WI38 (cell line): ENCODE results near the gene KCNA1.

Experiments used
- H3K4me3 ChIP-seq: 2 replicates; pipeline ENCODE4 v1.5.1; 2011; ENCODE audit warnings: low read depth, mild to moderate bottlenecking, control low read depth, low read length
- TF ChIP-seq, protein P1 (sequence below): IDR thresholded peaks from 2 replicates; pipeline ENCODE4 v1.5.1; 2012; ENCODE audit warnings: low read depth, mild to moderate bottlenecking, control low read depth, low read length

KCNA1 gene

DNA sequence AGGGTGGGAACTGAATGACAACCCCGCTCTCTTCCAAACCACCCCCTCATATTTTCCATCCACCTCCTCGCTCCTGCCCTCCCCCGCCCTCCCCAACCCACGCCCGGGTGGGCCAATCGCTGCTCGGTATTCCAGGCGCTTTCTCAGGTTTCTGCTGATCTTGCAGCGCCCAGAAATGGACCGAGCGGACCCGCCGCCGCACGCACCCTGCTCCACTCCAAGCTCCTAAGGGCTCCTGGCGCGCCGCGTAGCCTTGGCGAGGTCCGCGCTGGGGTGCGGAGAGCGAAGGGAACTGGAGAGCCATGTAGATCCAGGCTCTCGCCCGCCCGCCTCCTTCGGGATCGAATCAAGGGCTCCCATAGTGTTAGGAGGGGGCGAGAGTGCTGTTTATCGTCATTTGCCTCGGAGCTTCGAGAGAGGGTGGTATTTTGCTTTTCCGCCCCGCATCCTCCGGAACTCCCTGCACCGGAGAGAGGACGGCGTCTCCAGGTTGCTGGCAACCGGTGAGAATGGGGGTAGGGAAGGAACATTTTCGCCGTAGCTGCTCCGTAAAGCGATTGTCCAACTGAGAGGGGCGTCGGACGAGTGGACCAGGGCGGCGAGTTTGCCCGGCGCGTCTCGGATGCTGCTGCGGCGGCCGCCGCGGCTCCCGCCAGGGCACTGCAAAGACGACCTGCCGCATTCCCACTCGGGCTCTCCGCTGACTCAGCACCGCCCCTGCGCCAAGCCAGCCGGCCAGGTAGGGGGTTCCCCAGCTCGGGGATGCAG lies at the start of gene KCNA1:
KCNA1 (plus strand) TSS at position 172 of the 768 bp plus-strand sequence. CDS start 1,474 bp downstream, outside the sequence.
- TF ChIP-seq, protein P1, sequence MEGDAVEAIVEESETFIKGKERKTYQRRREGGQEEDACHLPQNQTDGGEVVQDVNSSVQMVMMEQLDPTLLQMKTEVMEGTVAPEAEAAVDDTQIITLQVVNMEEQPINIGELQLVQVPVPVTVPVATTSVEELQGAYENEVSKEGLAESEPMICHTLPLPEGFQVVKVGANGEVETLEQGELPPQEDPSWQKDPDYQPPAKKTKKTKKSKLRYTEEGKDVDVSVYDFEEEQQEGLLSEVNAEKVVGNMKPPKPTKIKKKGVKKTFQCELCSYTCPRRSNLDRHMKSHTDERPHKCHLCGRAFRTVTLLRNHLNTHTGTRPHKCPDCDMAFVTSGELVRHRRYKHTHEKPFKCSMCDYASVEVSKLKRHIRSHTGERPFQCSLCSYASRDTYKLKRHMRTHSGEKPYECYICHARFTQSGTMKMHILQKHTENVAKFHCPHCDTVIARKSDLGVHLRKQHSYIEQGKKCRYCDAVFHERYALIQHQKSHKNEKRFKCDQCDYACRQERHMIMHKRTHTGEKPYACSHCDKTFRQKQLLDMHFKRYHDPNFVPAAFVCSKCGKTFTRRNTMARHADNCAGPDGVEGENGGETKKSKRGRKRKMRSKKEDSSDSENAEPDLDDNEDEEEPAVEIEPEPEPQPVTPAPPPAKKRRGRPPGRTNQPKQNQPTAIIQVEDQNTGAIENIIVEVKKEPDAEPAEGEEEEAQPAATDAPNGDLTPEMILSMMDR, result no peak
- peak within 1 kb of the TSS; percentile 20; the same call in 1 of the 2 replicates for H3K4me3 ChIP-seq

DNA sequence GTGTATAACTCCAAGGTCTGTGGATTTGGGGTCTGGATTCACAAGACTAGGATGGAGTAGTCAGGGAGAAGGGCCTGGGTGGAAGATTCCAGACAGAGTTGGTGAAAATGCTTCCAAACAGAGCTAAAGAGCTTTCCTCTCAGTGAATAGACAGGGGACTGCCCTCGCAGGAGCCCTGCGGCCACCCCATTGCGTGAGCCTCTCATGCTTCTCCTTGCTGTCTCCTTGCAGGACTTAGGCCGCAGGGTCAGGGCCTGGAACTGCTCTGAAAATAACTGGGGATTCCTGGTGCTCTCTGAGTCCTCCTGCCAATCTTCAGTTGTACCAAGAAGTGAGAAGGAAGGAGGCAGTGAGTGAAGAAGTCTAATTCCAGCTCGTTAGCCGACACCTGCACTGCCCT lies 49.0 kb upstream of the KCNA1 start:
- H3K4me3 ChIP-seq, result no peak overlapping the region
- TF ChIP-seq, protein P1, result no peak

DNA sequence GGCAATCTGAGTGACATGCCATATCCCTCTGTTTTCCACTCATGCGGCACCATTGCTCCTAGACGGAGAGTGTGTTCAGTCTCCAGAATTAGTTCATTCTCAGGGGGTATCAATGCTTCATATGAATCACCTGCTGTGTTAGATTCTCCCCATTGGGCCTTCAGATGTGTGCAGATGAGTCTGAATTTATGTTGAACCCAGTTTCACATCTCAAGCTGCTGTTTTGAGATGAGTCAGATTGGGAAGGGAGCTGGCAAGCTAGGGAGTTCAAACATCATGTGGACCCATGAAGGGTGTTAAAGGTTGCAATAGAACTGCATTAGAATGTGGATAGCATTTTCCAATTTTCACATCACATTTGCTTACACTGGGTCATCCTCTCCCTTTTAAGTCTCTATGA lies 46.9 kb upstream of the KCNA1 start:
- H3K4me3 ChIP-seq, result no peak overlapping the region
- TF ChIP-seq, protein P1, result no peak

DNA sequence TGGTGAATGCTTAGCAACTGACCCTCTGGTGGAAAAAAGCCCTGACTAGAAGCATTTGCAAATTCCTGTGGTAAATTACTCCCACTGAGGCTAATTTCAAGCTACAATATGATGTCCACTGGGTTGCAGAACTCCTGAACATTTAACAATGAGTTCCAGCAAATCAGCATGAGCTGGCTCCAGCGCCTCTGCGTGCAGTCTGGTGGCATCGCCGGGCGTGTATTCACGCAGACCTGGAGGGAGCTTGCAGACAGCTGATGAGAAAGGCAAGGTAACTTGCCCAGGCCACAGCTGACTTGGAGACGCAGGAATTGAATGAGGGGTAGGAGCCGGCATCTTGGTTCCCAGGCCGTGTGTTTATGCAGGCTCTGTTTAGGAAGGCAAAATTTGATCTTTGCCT lies 45.1 kb upstream of the KCNA1 start:
- TF ChIP-seq, protein P1, result no peak
- H3K4me3 ChIP-seq, result no peak overlapping the region

DNA sequence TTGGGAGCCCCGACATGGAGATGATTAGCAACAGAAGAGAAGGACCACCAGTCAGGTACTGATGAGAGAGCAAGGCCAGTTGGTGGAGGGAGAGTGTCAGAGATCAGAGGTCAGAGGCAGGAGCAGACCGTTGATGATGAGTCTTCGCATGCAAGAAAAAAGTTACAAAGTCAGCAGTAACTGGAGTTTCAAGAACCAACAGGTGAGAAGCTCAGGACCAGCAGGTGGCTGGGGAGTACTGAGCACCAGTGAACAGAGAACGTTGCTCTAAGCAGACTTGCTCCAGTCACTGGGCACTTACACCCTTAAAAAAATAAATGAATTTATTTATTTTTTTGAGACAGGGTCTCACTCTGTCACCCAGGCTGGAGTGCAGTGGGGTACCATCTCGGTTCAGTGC lies 44.5 kb upstream of the KCNA1 start:
- TF ChIP-seq, protein P1, result no peak
- no peak overlapping the region for H3K4me3 ChIP-seq

DNA sequence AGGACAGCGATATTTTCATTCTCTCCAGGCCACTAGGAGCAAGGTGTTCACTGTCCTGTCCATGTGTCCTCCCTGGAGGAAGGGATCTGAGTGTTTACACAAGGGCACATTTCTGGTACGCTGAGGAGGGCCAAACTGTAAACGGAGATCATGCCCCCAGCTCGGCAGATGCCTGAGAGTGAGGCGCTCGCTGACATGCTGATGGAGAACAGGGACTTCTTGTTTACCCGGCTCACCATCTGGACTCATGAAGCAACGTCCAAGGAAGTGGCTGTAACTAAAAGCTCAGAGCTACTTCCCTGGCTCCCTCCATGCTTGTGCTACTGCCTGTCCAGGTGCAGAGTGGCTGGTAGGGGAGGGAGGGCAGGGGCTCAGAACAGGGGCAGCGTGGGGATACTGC lies 43.4 kb upstream of the KCNA1 start:
- TF ChIP-seq, protein P1, result no peak
- no peak overlapping the region for H3K4me3 ChIP-seq

DNA sequence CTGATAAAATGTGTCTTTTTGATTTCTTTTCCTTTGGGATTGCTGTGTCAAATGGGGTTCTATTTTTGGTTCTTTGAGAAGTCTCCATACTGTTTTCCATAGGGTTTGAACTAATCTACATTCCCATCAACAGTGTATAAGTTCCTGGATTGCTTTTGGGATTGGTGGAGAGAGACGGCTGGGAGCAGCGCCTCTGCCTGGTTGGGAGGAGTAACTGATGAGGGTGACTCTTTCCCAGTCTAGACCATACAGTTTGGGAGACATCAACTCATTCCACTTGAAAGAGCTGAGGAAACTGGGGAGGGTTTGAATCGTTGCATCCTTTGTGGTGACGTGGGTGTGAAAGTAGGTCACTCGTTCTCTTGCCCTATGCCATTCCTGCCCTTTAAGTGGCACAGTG lies 42.3 kb upstream of the KCNA1 start:
- TF ChIP-seq, protein P1, result no peak
- H3K4me3 ChIP-seq, result no peak overlapping the region
